Uterus (tissue), 4 donors: ENCODE measurements around the gene SLC38A2. TPM values are rescaled to one million over a fixed set of nuclear protein-coding genes. Genes with fewer than 3 reads are reported as not detected.

Experiments
- DNase-seq, 2 donors: peaks; one replicate each; pipeline ENCODE4 v3.0.0-alpha.2; 2019 to 2020
- H3K27ac ChIP-seq, 2 donors: fragments of 200-600 bp; sonication (generic); 1 replicate in 1 of 2; 2 replicates in 1 of 2; pipeline ENCODE4 v1.5.1; 2016 to 2018
- H3K27me3 ChIP-seq, 2 donors: fragments of 200-600 bp; sonication (generic); one replicate each; pipeline ENCODE4 v1.5.1; 2018 to 2019; ENCODE audit warnings: control low read depth in 1 of 2
- H3K36me3 ChIP-seq, 2 donors: fragments of 200-600 bp; sonication (generic); one replicate each; pipeline ENCODE4 v1.5.1; 2019; ENCODE audit warnings: control low read depth in 1 of 2
- H3K4me1 ChIP-seq, 2 donors: fragments of 200-600 bp; sonication (generic); one replicate each; pipeline ENCODE4 v1.5.1; 2018 to 2019; ENCODE audit warnings: control low read depth in 1 of 2
- H3K4me3 ChIP-seq, 2 donors: fragments of 200-600 bp; sonication (generic); 1 replicate in 1 of 2; 2 replicates in 1 of 2; pipeline ENCODE4 v1.5.1; 2018 to 2019; ENCODE audit warnings: mild to moderate bottlenecking in 1 of 2
- H3K9me3 ChIP-seq, 2 donors: fragments of 200-600 bp; sonication (generic); one replicate each; pipeline ENCODE4 v1.5.1; 2019; ENCODE audit warnings: control low read depth in 1 of 2
- CTCF ChIP-seq, 4 experiments: fragments of 200-600 bp in 2 of 4; fragments of 450-650 bp in 2 of 4; sonication (generic) in 2 of 4; IDR thresholded peaks; one replicate each; pipeline ENCODE4 v1.5.1; 2016 to 2019; ENCODE audit warnings: antibody characterized with exemption in 4 of 4, mild to moderate bottlenecking in 2 of 4, moderate library complexity in 1 of 4
- POLR2A ChIP-seq, 2 donors: fragments of 450-650 bp; IDR thresholded peaks; one replicate each; pipeline ENCODE4 v1.6.1; 2016; ENCODE audit warnings: antibody characterized with exemption in 2 of 2, mild to moderate bottlenecking in 1 of 2, moderate library complexity in 1 of 2
- intact Hi-C: fragments of 100-400 bp; cut with DNase I; formaldehyde crosslinking; loops from one replicate; pipeline ENCODE4 v1.15.1; 2023; ENCODE audit warnings: low total_unique reads
- total RNA-seq, 4 donors: library from RNA; depleted of rRNA in 3 of 4; stranded (reverse); fragments of >200 nt in 3 of 4; gene quantifications; one replicate each; pipeline versions ENCODE4 v1.1.0 to v1.2.4, GENCODE V29; 2014 to 2023
- donor health status: DM: yes; HTN: yes; CAD: no.

Gene SLC38A2
- total RNA-seq, 4 donors from 2014 or later = 234 to 487 (median 372) TPM

GRCh38 chr12:46354802-46355199 lies 17.8 kb downstream of the SLC38A2 start:
- no peaks in the 10 kb centered on the region for H3K9me3 ChIP-seq
- no peaks in the 10 kb centered on the region for H3K27me3 ChIP-seq
- intact Hi-C loops = no loop called here
- peak overlapping the region in 1 of 2 donors; percentile 3 for H3K27ac ChIP-seq
- H3K36me3 ChIP-seq = no peaks in the 10 kb centered on the region
- no peaks in the 10 kb centered on the region for H3K4me1 ChIP-seq
- DNase-seq = no peak
- no peak overlapping the region for H3K4me3 ChIP-seq
- TF ChIP-seq CTCF (IDR thresholded peaks at IDR 0.05) = no peak

GRCh38 chr12:46354111-46354801 lies 18.3 kb downstream of the SLC38A2 start:
- Histone ChIP-seq H3K9me3 (no peaks in the 10 kb centered on the region), H3K4me1 (no peaks in the 10 kb centered on the region), H3K4me3 (no peak overlapping the region), H3K27me3 (no peaks in the 10 kb centered on the region), H3K27ac (peak overlapping the region in 1 of 2 donors; percentile 3), H3K36me3 (no peaks in the 10 kb centered on the region)
- TF ChIP-seq POLR2A (IDR thresholded peaks at IDR 0.05) (no peak), CTCF (IDR thresholded peaks at IDR 0.05) (peak in 2 of 4 experiments; percentile 3 to 11)
- intact Hi-C loops = no loop called here
- no peak for DNase-seq

GRCh38 chr12:46351886-46352650 lies 20.5 kb downstream of the SLC38A2 start:
- H3K9me3 ChIP-seq = no peaks in the 10 kb centered on the region
- no peak overlapping the region for H3K4me3 ChIP-seq
- intact Hi-C loops = no loop called here
- DNase-seq = no peak
- H3K27ac ChIP-seq = peak overlapping the region; percentile 18 to 70
- H3K36me3 ChIP-seq = no peaks in the 10 kb centered on the region
- no peaks in the 10 kb centered on the region for H3K27me3 ChIP-seq
- no peak for TF ChIP-seq CTCF (IDR thresholded peaks at IDR 0.05)
- TF ChIP-seq POLR2A (IDR thresholded peaks at IDR 0.05) = no peak
- H3K4me1 ChIP-seq = no peaks in the 10 kb centered on the region

GRCh38 chr12:46351138-46351537 lies 21.4 kb downstream of the SLC38A2 start:
- Histone ChIP-seq H3K27me3 (no peaks in the 10 kb centered on the region), H3K27ac (no peak overlapping the region), H3K36me3 (no peaks in the 10 kb centered on the region), H3K4me3 (no peak overlapping the region), H3K9me3 (no peaks in the 10 kb centered on the region), H3K4me1 (no peaks in the 10 kb centered on the region)
- intact Hi-C loops = no loop called here
- DNase-seq = no peak
- TF ChIP-seq POLR2A (IDR thresholded peaks at IDR 0.05) (no peak), CTCF (IDR thresholded peaks at IDR 0.05) (no peak)

GRCh38 chr12:46349253-46349652 lies 23.3 kb downstream of the SLC38A2 start:
- Histone ChIP-seq H3K27me3 (no peaks in the 10 kb centered on the region), H3K27ac (no peak overlapping the region), H3K4me3 (no peak overlapping the region), H3K4me1 (no peaks in the 10 kb centered on the region), H3K9me3 (no peaks in the 10 kb centered on the region), H3K36me3 (no peaks in the 10 kb centered on the region)
- intact Hi-C loops = no loop called here
- TF ChIP-seq POLR2A (IDR thresholded peaks at IDR 0.05) = no peak
- DNase-seq = no peak
